ENCODE results near the gene ALG3. TPM values are rescaled to one million over a fixed set of nuclear protein-coding genes. Genes with fewer than 3 reads are reported as not detected.

ALG3 gene
- total RNA-seq, 1 experiment from 2014 or later: 62.2 TPM

DNA sequence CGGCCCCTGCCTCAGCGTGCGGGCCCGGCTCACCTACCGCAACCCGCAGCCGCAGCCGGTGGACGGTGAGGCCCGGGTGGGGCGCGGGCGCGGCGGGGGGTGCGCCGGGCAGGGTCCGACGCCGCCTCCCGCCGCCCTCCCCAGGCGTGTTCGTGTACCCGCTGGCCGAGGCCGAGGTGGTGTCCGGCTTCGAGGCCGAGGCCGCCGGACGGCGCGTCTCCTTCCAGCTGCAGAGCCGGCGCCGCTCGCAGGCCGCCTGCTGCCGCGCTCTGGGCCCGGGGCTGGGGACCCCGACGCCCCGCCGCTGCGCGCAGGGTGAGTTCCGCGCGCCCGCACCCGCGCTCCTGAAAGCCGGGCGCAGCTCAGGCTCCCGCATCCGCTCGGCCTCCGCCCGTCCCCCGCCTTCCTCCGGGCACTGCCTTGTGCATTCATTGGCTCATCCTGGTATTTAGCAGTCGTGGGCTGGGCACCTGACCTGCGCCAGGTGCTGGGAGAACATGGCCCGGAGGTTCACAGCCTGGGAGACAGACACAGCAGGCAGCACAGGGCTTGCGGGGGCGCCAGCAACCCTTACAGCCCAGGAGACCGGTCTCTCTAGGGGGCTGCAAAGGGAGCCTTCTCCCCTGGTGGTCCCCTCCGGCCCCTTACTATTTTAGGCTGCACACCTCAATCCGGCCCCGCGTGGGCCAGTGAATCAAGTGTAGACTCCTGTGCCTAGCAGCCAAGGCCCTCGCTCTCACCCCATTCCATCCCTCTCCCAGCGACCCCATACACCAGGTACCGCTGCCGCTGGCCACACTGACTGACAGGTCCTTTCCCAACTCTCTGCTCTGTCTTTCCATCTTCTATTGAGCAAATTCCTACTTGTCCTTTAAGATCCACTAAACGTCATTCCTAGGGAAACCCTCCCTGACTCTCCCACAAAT lies 17.9 kb downstream of the ALG3 start:
- no peak overlapping the region for H3T11ph ChIP-seq (ENCODE audit: low read length)
- H3K23me2 ChIP-seq (ENCODE audit: insufficient read length, low read depth, low read length, poor library complexity, severe bottlenecking): peaks cover 15% of the 10 kb centered on the region
- H2AFZ ChIP-seq (ENCODE audit: low read length): no peak overlapping the region
- H3K4ac ChIP-seq (ENCODE audit: low read depth, low read length): no peak overlapping the region
- H2BK120ac ChIP-seq (ENCODE audit: low read depth, low read length, poor library complexity, severe bottlenecking): no peak overlapping the region
- no peaks in the 10 kb centered on the region for H3K4me1 ChIP-seq (ENCODE audit: insufficient read depth, low read length)
- H3K9me3 ChIP-seq (ENCODE audit: control insufficient read depth, low read depth, low read length): no peaks in the 10 kb centered on the region
- H3K79me1 ChIP-seq (ENCODE audit: insufficient read depth, low read depth, low read length, poor library complexity, severe bottlenecking): no peaks in the 10 kb centered on the region
- no peak overlapping the region for H4K8ac ChIP-seq (replicated peaks; ENCODE audit: insufficient read length, low read depth, low read length)
- no peak overlapping the region for H2BK5ac ChIP-seq (ENCODE audit: insufficient read length, low read length)
- Mint-ChIP-seq H3K27me3 (ENCODE audit: low read depth) (peaks cover 66% of the 10 kb centered on the region), H3K27ac (no peak overlapping the region; a peak in 1 of 7 replicates), H3K9me3 (no peaks in the 10 kb centered on the region), H3K36me3 (ENCODE audit: insufficient read depth in 1 of 3, low read depth in 3 of 3) (no peaks in the 10 kb centered on the region), H3K4me1 (peaks cover 2 to 9% of the 10 kb centered on the region in 2 experiments), H3K4me3 (peak overlapping the region; percentile 62 to 83)
- WGBS (ENCODE audit: extremely low coverage, insufficient read length, low lambda C conversion rate): no CpG with 5 or more reads among the region's 79 CpGs
- H3K27me3 ChIP-seq (ENCODE audit: insufficient read depth, low read length): peaks cover 37% of the 10 kb centered on the region
- H4K5ac ChIP-seq (ENCODE audit: insufficient read length, low read depth, low read length): no peak overlapping the region
- H3K9ac ChIP-seq (ENCODE audit: extremely low read depth, insufficient read length, low read length): no peak overlapping the region
- H2AK5ac ChIP-seq (ENCODE audit: insufficient read length, low read length): no peak overlapping the region
- TF ChIP-seq, protein P1, sequence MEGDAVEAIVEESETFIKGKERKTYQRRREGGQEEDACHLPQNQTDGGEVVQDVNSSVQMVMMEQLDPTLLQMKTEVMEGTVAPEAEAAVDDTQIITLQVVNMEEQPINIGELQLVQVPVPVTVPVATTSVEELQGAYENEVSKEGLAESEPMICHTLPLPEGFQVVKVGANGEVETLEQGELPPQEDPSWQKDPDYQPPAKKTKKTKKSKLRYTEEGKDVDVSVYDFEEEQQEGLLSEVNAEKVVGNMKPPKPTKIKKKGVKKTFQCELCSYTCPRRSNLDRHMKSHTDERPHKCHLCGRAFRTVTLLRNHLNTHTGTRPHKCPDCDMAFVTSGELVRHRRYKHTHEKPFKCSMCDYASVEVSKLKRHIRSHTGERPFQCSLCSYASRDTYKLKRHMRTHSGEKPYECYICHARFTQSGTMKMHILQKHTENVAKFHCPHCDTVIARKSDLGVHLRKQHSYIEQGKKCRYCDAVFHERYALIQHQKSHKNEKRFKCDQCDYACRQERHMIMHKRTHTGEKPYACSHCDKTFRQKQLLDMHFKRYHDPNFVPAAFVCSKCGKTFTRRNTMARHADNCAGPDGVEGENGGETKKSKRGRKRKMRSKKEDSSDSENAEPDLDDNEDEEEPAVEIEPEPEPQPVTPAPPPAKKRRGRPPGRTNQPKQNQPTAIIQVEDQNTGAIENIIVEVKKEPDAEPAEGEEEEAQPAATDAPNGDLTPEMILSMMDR (conservative IDR thresholded peaks at IDR 0.05): no peak
- no peaks in the 10 kb centered on the region for H3K79me2 ChIP-seq (ENCODE audit: insufficient read depth, low read length)
- no peak overlapping the region for H3K27ac ChIP-seq (ENCODE audit: insufficient read length, low read depth, low read length)
- H4K20me1 ChIP-seq (ENCODE audit: control insufficient read depth, insufficient read depth, insufficient read length): no peaks in the 10 kb centered on the region
- peak; percentile 57 for DNase-seq
- no peak overlapping the region for H2BK20ac ChIP-seq (ENCODE audit: low read depth, low read length, poor library complexity, severe bottlenecking)
- H3K4me2 ChIP-seq (ENCODE audit: insufficient read depth, insufficient read length, low read length): peak overlapping the region; percentile 65
- H2BK12ac ChIP-seq (ENCODE audit: insufficient read length, low read depth, low read length): no peak overlapping the region
- H3K18ac ChIP-seq (ENCODE audit: insufficient read length, low read depth, low read length): no peak overlapping the region
- H3K56ac ChIP-seq (ENCODE audit: insufficient read length, low read depth, low read length): no peak overlapping the region
- no peak overlapping the region for H3K14ac ChIP-seq (ENCODE audit: insufficient read depth, low read length)
- H4K91ac ChIP-seq (ENCODE audit: insufficient read length, low read depth, low read length): no peak overlapping the region
- H2BK15ac ChIP-seq (ENCODE audit: low read depth, low read length): no peak overlapping the region
- no peak overlapping the region for H3K23ac ChIP-seq (ENCODE audit: insufficient read length, low read depth, low read length)
